Testis (tissue), 2 donors: ENCODE measurements around the gene ADPRHL1.

Experiments
- CTCF ChIP-seq, 3 experiments: fragments of 450-650 bp in 2 of 3; fragments of 200-600 bp in 1 of 3; sonication (generic) in 1 of 3; IDR thresholded peaks; one replicate each; pipeline ENCODE4 v1.5.1; 2016 to 2019; ENCODE audit warnings: antibody characterized with exemption in 3 of 3, mild to moderate bottlenecking in 2 of 3, moderate library complexity in 1 of 3
- POLR2A ChIP-seq: fragments of 450-650 bp; IDR thresholded peaks from one replicate; pipeline ENCODE4 v1.6.1; 2017; ENCODE audit warnings: antibody characterized with exemption, mild to moderate bottlenecking, moderate library complexity

GRCh38 chr13:113491418-113491883, 38.2 kb upstream of the ADPRHL1 start:
- TF ChIP-seq POLR2A (no peak), CTCF (IDR thresholded peaks at IDR 0.05) (no peak)
